GM12878 (cell line): ENCODE results near the gene THEM4. TPM values are rescaled to one million over a fixed set of nuclear protein-coding genes. Genes with fewer than 3 reads are reported as not detected.

Experiments
- ATAC-seq: fragments of 200-7000 bp; cut with Tn5 transposase; 3 replicates; pipeline ENCODE4 v1.9.1; 2020; ENCODE audit warnings: mild to moderate bottlenecking, moderate library complexity
- BruUV-seq: library from RNA; stranded (reverse); fragments of 400-500 nt; replicated peaks from 2 replicates; lab custom pipeline; 2021; lab: Mats Ljungman, UMichigan
- CTCF ChIA-PET: fragments of 300-600 bp; sonication (Branson Sonifier 250); formaldehyde crosslinking; extraction: SDS; loops from one replicate; lab custom pipeline; 2021; ENCODE audit warnings: inconsistent platforms; lab: Yijun Ruan, JAX
- POLR2A ChIA-PET: fragments of 350-600 bp; formaldehyde crosslinking; extraction: SDS; loops from one replicate; lab custom pipeline; 2021; ENCODE audit warnings: inconsistent platforms; lab: Charles Lee
- RAD21 ChIA-PET: fragments of 300-600 bp; sonication (Branson Sonifier 250); formaldehyde crosslinking; loops from one replicate; lab custom pipeline; 2023; ENCODE audit warnings: antibody characterized with exemption; ENCODE audit not compliant: unreplicated experiment; lab: Charles Lee
- SMC1A ChIA-PET: fragments of 300-600 bp; sonication (Branson Sonifier 250); formaldehyde crosslinking; loops from one replicate; lab custom pipeline; 2023; ENCODE audit not compliant: unreplicated experiment, uncharacterized antibody; lab: Charles Lee
- DNase-seq: peaks from one replicate; pipeline ENCODE4 v3.0.0-alpha.2; 2011; ENCODE audit warnings: low read depth, low spot score
- FAIRE-seq: peaks from 3 replicates; lab custom pipeline; 2011; peaks lifted over from hg19 to GRCh38; lab: Jason Lieb, UNC
- H2AFZ ChIP-seq: 2 replicates; pipeline ENCODE4 v1.6.0; 2011; ENCODE audit warnings: low read depth, low read length, control low read depth; ENCODE audit not compliant: control insufficient read depth
- H3K27ac ChIP-seq: 2 replicates; pipeline ENCODE4 v1.5.1; 2011; ENCODE audit warnings: control low read depth; ENCODE audit not compliant: control insufficient read depth, insufficient read depth
- H3K27me3 ChIP-seq, 2 experiments: replicated peaks in 1 of 2; 2 replicates each; pipeline versions ENCODE4 v1.6.0 to v1.6.1; 2011; ENCODE audit warnings: low read length in 1 of 2; ENCODE audit not compliant: control insufficient read depth in 2 of 2, insufficient read depth in 2 of 2
- H3K36me3 ChIP-seq, 2 experiments: 2 replicates each; pipeline ENCODE4 v1.5.1; 2011; ENCODE audit warnings: low read length in 1 of 2; ENCODE audit not compliant: control insufficient read depth in 2 of 2, insufficient read depth in 2 of 2
- H3K4me1 ChIP-seq: 2 replicates; pipeline ENCODE4 v1.6.1; 2011; ENCODE audit warnings: mild to moderate bottlenecking, low read length, moderate library complexity, mixed read lengths; ENCODE audit not compliant: control insufficient read depth, insufficient read depth
- H3K4me2 ChIP-seq: 2 replicates; pipeline ENCODE4 v1.6.0; 2011; ENCODE audit warnings: control low read depth; ENCODE audit not compliant: control insufficient read depth, insufficient read depth
- H3K4me3 ChIP-seq: fragments of 200-600 bp; sonication (generic); 2 replicates; pipeline ENCODE4 v1.5.1; 2016
- H3K79me2 ChIP-seq: 2 replicates; pipeline ENCODE4 v1.6.0; 2011; ENCODE audit warnings: low read length; ENCODE audit not compliant: control insufficient read depth, insufficient read depth
- H3K9ac ChIP-seq: 2 replicates; pipeline ENCODE4 v1.8.0; 2011; ENCODE audit warnings: low read length, control low read depth, mixed read lengths; ENCODE audit not compliant: control insufficient read depth, insufficient read depth
- H3K9me3 ChIP-seq: replicated peaks from 3 replicates; pipeline ENCODE4 v1.5.1; 2011; ENCODE audit warnings: mild to moderate bottlenecking, low read length; ENCODE audit not compliant: control insufficient read depth, insufficient read depth
- H4K20me1 ChIP-seq: 2 replicates; pipeline ENCODE4 v1.6.0; 2011; ENCODE audit not compliant: control insufficient read depth, insufficient read depth
- BRCA1 ChIP-seq: IDR thresholded peaks from 2 replicates; pipeline ENCODE4 v1.6.1; 2011; ENCODE audit warnings: low read depth, low read length, improper control_type of control experiment
- CTCF ChIP-seq, 3 experiments: IDR thresholded peaks in 2 of 3; conservative IDR thresholded peaks in 1 of 3; 2 replicates each; pipeline ENCODE4 v1.5.1; 2011; ENCODE audit warnings: low read depth in 3 of 3, low read length in 3 of 3, mild to moderate bottlenecking in 3 of 3, control low read depth in 2 of 3, moderate library complexity in 2 of 3, inconsistent platforms in 1 of 3, mixed read lengths in 1 of 3; ENCODE audit not compliant: control insufficient read depth in 2 of 3, insufficient read depth in 1 of 3; ENCODE audit errors: extremely low read depth in 1 of 3
- IKZF2 ChIP-seq, 2 experiments: fragments of 450-650 bp; IDR thresholded peaks; 2 replicates each; pipeline ENCODE4 v1.6.1; 2017; ENCODE audit warnings: mild to moderate bottlenecking in 2 of 2, moderate library complexity in 2 of 2
- MXI1 ChIP-seq: fragments of 150-350 bp; IDR thresholded peaks from 2 replicates; pipeline ENCODE4 v1.6.1; 2011; ENCODE audit warnings: low read depth, mild to moderate bottlenecking, inconsistent platforms, low read length, improper control_type of control experiment
- POLR2AphosphoS5 ChIP-seq: IDR thresholded peaks from 2 replicates; pipeline ENCODE4 v1.6.1; 2011; ENCODE audit warnings: mild to moderate bottlenecking, low read length, inconsistent platforms
- RAD21 ChIP-seq: IDR thresholded peaks from 2 replicates; pipeline ENCODE4 v1.6.1; 2011; ENCODE audit warnings: mild to moderate bottlenecking, low read depth, low read length, moderate library complexity; ENCODE audit not compliant: insufficient read depth
- SMC3 ChIP-seq: IDR thresholded peaks from 2 replicates; pipeline ENCODE4 v1.6.1; 2011; ENCODE audit warnings: low read length, improper control_type of control experiment, borderline replicate concordance
- YY1 ChIP-seq: IDR thresholded peaks from 2 replicates; pipeline ENCODE4 v1.6.1; 2011; ENCODE audit warnings: low read depth, mild to moderate bottlenecking, low read length
- WGBS: methylation state at CpG from one replicate; pipeline ENCODE4 v1.1.6; 2016; ENCODE audit warnings: low lambda C conversion rate; ENCODE audit not compliant: insufficient replicate concordance, insufficient coverage; ENCODE audit errors: missing lambda C conversion rate; 5-methylcytosine and 5-hydroxymethylcytosine counted together
- in situ Hi-C: fragments of 300-500 bp; cut with MboI; formaldehyde crosslinking; loops from 9 replicates; pipeline ENCODE4 v1.14.3; 2018; ENCODE audit warnings: mixed read lengths
- intact Hi-C: fragments of 100-400 bp; cut with micrococcal nuclease; formaldehyde crosslinking; loops from one replicate; pipeline ENCODE4 v1.14.2; 2022; ENCODE audit not compliant: unreplicated experiment
- polyA plus RNA-seq, 11 experiments: library from polyadenylated mRNA; depleted of rRNA in 4 of 11; unstranded in 6 of 11; stranded (reverse) in 5 of 11; fragments of >200 nt; fragmentation: Nextera tagmentation in 4 of 11; fragmentation: Illumina TruSeq in 1 of 11; extraction: Ambion mirVana in 4 of 11; extraction: Trizol in 1 of 11; gene quantifications; 1 replicate in 1 of 11; 2 replicates in 10 of 11; pipeline versions ENCODE4 v1.2.1 to v1.2.3, GENCODE V29; 2011 to 2016; ENCODE audit warnings: inconsistent platforms in 2 of 11, missing spikeins in 2 of 11, low read depth in 1 of 11
- total RNA-seq, 4 experiments: library from RNA; depleted of rRNA in 3 of 4; stranded (reverse); fragments of >200 nt in 3 of 4; fragmentation: Illumina TruSeq in 1 of 4; extraction: Trizol in 1 of 4; gene quantifications; 2 replicates each; pipeline versions ENCODE4 v1.2.1 to v1.2.3, GENCODE V29; 2013 to 2021

THEM4 gene
- total and polyA plus RNA-seq, 10 of the 15 experiments (the other 5 are each of a cell fraction or from before 2014, with no cell fraction given) = 3.4 to 30.8 (median 17.9) TPM

GRCh38 chr1:151912973-151913372, 3.7 kb upstream of the THEM4 start:
- CTCF ChIA-PET = no interaction called here
- peaks cover under 1% of the 10 kb centered on the region; the same call in 1 of the 2 replicates for H3K79me2 ChIP-seq
- POLR2A ChIA-PET = no interaction called here
- FAIRE-seq (no peak), DNase-seq (no peak), ATAC-seq (no peak)
- H3K27ac ChIP-seq = no peak overlapping the region
- H3K4me1 ChIP-seq = no peaks in the 10 kb centered on the region
- H3K4me2 ChIP-seq = no peak overlapping the region
- no peak overlapping the region for H3K9ac ChIP-seq
- intact Hi-C loops (no loop called here), in situ Hi-C loops (no loop called here)
- H3K4me3 ChIP-seq = no peak overlapping the region
- no peaks in the 10 kb centered on the region for H3K27me3 ChIP-seq
- peaks cover under 1% of the 10 kb centered on the region; the same call in 2 of the 3 replicates for H3K9me3 ChIP-seq
- RAD21 ChIA-PET = no interaction called here
- SMC1A ChIA-PET = no interaction called here
- H2AFZ ChIP-seq = no peak overlapping the region
- H4K20me1 ChIP-seq = no peaks in the 10 kb centered on the region
- 89% methylated on average over 1 of the region's 1 CpG for WGBS
- no peak for TF ChIP-seq MXI1
- TF ChIP-seq, all 136 proteins: peak for 0
- no peaks in the 10 kb centered on the region for H3K36me3 ChIP-seq
- BruUV-seq = no TSS peak

GRCh38 chr1:151908228-151908691, 1.1 kb downstream of the THEM4 start:
- 41% methylated on average over 10 of the region's 10 CpGs for WGBS
- intact Hi-C loops (no loop called here), in situ Hi-C loops (no loop called here)
- DNase-seq (no peak), ATAC-seq (no peak), FAIRE-seq (no peak)
- ChIA-PET SMC1A (interaction anchor here (1.2 to 2.2 kb wide), 9 partner anchors 12 to 95 kb away, joined by 3 to 6 read pairs (median 5); no protein-coding TSS in a partner anchor), CTCF (interaction anchor here (0.7 to 3.3 kb wide), 20 partner anchors 10 to 550 kb away, joined by 3 to 31 read pairs (median 4); no protein-coding TSS in a partner anchor), RAD21 (interaction anchor here (1.2 to 2.0 kb wide), 5 partner anchors 26 to 550 kb away, joined by 3 to 8 read pairs (median 5); no protein-coding TSS in a partner anchor), POLR2A (interaction anchor here (3.4 kb wide), 1 partner anchor 11 kb away, joined by 11 read pairs; no protein-coding TSS in a partner anchor)
- Histone ChIP-seq H3K9ac (no peak overlapping the region), H3K27ac (no peak overlapping the region), H3K36me3 (no peaks in the 10 kb centered on the region), H3K4me1 (no peaks in the 10 kb centered on the region), H3K4me3 (peak overlapping the region; percentile 63), H2AFZ (no peak overlapping the region), H3K79me2 (peaks cover 2% of the 10 kb centered on the region; the same call in 1 of the 2 replicates), H3K9me3 (peaks cover 7% of the 10 kb centered on the region), H3K27me3 (no peaks in the 10 kb centered on the region), H4K20me1 (no peaks in the 10 kb centered on the region), H3K4me2 (peak overlapping the region; percentile 90)
- TF ChIP-seq RAD21 = peak; percentile 40
- TF ChIP-seq YY1 = peak; percentile 48; the same call in 1 of the 2 replicates
- TF ChIP-seq BRCA1 = no peak
- TF ChIP-seq POLR2AphosphoS5 = no peak
- TF ChIP-seq SMC3 = 0 out of 2 replicates have a peak, but pooled peaks have one; percentile 17
- TF ChIP-seq IKZF2 (IDR thresholded peaks at IDR 0.05) = 0 out of 4 replicates have a peak, but pooled peaks of 1 of the 2 experiments have one; percentile 8
- TF ChIP-seq CTCF (IDR thresholded peaks at IDR 0.05 in 2 of 3, conservative IDR thresholded peaks at IDR 0.05 in 1 of 3; ENCODE audit: control insufficient read depth in 2 of 3, extremely low read depth in 1 of 3, insufficient read depth in 1 of 3, low read depth in 3 of 3, low read length in 3 of 3) = peak; percentile 15 to 43 (median 22); a peak in 4 of 6 replicates
- BruUV-seq = no TSS peak
